Measurements from ENCODE around the gene SMIM43. TPM values are rescaled to one million over a fixed set of nuclear protein-coding genes. Genes with fewer than 3 reads are reported as not detected.

SMIM43 gene
- total and polyA plus RNA-seq, 9 of the 15 experiments (the other 6 are each of a cell fraction or from before 2014, with no cell fraction given), result not detected

- TF ChIP-seq SOX6 (IDR thresholded peaks at IDR 0.05), result peak; percentile 92
- 0 out of 2 replicates have a peak, but pooled peaks have one; percentile 28 for TF ChIP-seq SMAD3 (CRISPR knock-in tag; conservative IDR thresholded peaks at IDR 0.05)
- TF ChIP-seq BDP1 (IDR thresholded peaks at IDR 0.05; ENCODE audit: insufficient read depth, insufficient read length), result no peak
- TF ChIP-seq MXI1 (IDR thresholded peaks at IDR 0.05; ENCODE audit: low read depth, low read length), result no peak
- peak; percentile 89 for TF ChIP-seq BCOR (IDR thresholded peaks at IDR 0.05)
- no peak for TF ChIP-seq ZNF57 (CRISPR knock-in tag; IDR thresholded peaks at IDR 0.05)
- peak; percentile 91 for TF ChIP-seq NFIC (IDR thresholded peaks at IDR 0.05)
- TF ChIP-seq THRA (IDR thresholded peaks at IDR 0.05), result no peak
- no peak for TF ChIP-seq ZNF592 (IDR thresholded peaks at IDR 0.05)
- no peak for TF ChIP-seq BRF2 (IDR thresholded peaks at IDR 0.05; ENCODE audit: borderline replicate concordance, insufficient read depth, insufficient read length)
- peak; percentile 89 for TF ChIP-seq ZNF175 (CRISPR knock-in tag; IDR thresholded peaks at IDR 0.05; ENCODE audit: low read depth)
- TF ChIP-seq TAF1 (IDR thresholded peaks at IDR 0.05; ENCODE audit: control insufficient read depth, extremely low read depth, insufficient read depth, low read length, severe bottlenecking), result peak; percentile 25
Observed at GRCh38 chr4:121794505-121795188, 29.7 kb upstream of the SMIM43 start (continued).
